Esophagus muscularis mucosa (tissue), 4 donors: ENCODE data around the gene MBOAT2. TPM values are rescaled to one million over a fixed set of nuclear protein-coding genes. Genes with fewer than 3 reads are reported as not detected.

Experiments
- DNase-seq: peaks from one replicate; pipeline ENCODE4 v3.0.0-alpha.2; 2017; ENCODE audit errors: extremely low spot score
- H3K27ac ChIP-seq, 4 donors: fragments of 200-600 bp; sonication (generic); replicated peaks in 1 of 4; 1 replicate in 3 of 4; 2 replicates in 1 of 4; pipeline ENCODE4 v1.5.1; 2016 to 2019; ENCODE audit warnings: mild to moderate bottlenecking in 1 of 4
- H3K27me3 ChIP-seq, 4 donors: fragments of 200-600 bp; sonication (generic); one replicate each; pipeline versions ENCODE4 v1.5.1 to v1.6.0; 2016 to 2019
- H3K36me3 ChIP-seq, 4 donors: fragments of 200-600 bp; sonication (generic); one replicate each; pipeline ENCODE4 v1.5.1; 2016 to 2019
- H3K4me1 ChIP-seq, 4 donors: fragments of 200-600 bp; sonication (generic); one replicate each; pipeline ENCODE4 v1.5.1; 2016 to 2019
- H3K4me3 ChIP-seq, 4 donors: fragments of 200-600 bp; sonication (generic); 1 replicate in 2 of 4; 2 replicates in 2 of 4; pipeline ENCODE4 v1.5.1; 2016 to 2019; ENCODE audit warnings: mild to moderate bottlenecking in 4 of 4, moderate library complexity in 1 of 4
- H3K9me3 ChIP-seq, 4 donors: fragments of 200-600 bp; sonication (generic); 1 replicate in 3 of 4; 2 replicates in 1 of 4; pipeline ENCODE4 v1.5.1; 2016 to 2019
- CTCF ChIP-seq, 3 experiments: fragments of 200-600 bp in 2 of 3; fragments of 450-650 bp in 1 of 3; sonication (generic) in 2 of 3; IDR thresholded peaks; one replicate each; pipeline ENCODE4 v1.5.1; 2017 to 2019; ENCODE audit warnings: antibody characterized with exemption in 3 of 3, mild to moderate bottlenecking in 2 of 3, moderate library complexity in 1 of 3
- EP300 ChIP-seq: sonication (generic); formaldehyde crosslinking; IDR thresholded peaks from one replicate; pipeline ENCODE4 v1.6.1; 2017; ENCODE audit warnings: antibody characterized with exemption
- POLR2A ChIP-seq: fragments of 450-650 bp; IDR thresholded peaks from one replicate; pipeline ENCODE4 v1.6.1; 2017; ENCODE audit warnings: antibody characterized with exemption, moderate library complexity, mild to moderate bottlenecking, low read depth
- POLR2AphosphoS5 ChIP-seq, 2 donors: sonication (generic); formaldehyde crosslinking; IDR thresholded peaks; one replicate each; pipeline ENCODE4 v1.6.1; 2017; ENCODE audit warnings: antibody characterized with exemption in 2 of 2
- WGBS: methylation state at CpG from one replicate; pipeline ENCODE4 v1.1.5; 2018; 5-methylcytosine and 5-hydroxymethylcytosine counted together
- intact Hi-C: fragments of 100-400 bp; cut with DNase I; formaldehyde crosslinking; loops from one replicate; pipeline ENCODE4 v1.15.1; 2023
- total RNA-seq, 4 donors: library from RNA; depleted of rRNA; stranded (reverse); fragments of >200 nt; gene quantifications; one replicate each; pipeline versions ENCODE4 v1.1.0 to v1.2.1, GENCODE V29; 2016

MBOAT2 gene
- total RNA-seq, 4 donors from 2014 or later = 14.1 to 19.9 (median 17.0) TPM

DNA sequence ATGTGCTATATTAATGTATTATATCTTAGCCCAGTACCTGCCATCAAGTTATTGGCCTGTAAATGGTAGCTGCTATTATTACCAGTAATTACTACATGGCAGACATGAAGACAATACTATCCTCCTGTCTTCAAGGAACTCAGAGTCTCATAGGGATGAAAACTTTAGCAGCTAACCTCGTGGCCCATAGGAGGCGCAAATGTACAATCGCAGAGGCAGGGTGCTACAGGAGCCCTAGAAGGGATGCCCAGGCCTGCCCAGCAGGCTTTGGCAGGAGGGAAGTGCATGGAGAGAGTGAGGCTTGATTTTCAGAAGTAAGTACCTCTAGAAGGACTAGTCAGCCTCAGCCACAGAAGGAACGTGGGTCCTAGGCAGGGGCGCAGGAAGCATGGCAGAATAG is 121.4 kb downstream of the MBOAT2 start:
- WGBS = 76% methylated on average over 5 of the region's 5 CpGs
- H3K27ac ChIP-seq = no peak overlapping the region
- TF ChIP-seq CTCF (IDR thresholded peaks at IDR 0.05) (no peak), POLR2A (no peak), POLR2AphosphoS5 (IDR thresholded peaks at IDR 0.05) (no peak), EP300 (no peak)
- intact Hi-C loops = no loop called here
- no peaks in the 10 kb centered on the region for H3K27me3 ChIP-seq
- H3K36me3 ChIP-seq = peaks cover 0 to 29% (median 10%) of the 10 kb centered on the region in 4 donors
- no peak overlapping the region for H3K4me3 ChIP-seq
- no peaks in the 10 kb centered on the region for H3K9me3 ChIP-seq
- H3K4me1 ChIP-seq = no peaks in the 10 kb centered on the region
- DNase-seq = no peak

DNA sequence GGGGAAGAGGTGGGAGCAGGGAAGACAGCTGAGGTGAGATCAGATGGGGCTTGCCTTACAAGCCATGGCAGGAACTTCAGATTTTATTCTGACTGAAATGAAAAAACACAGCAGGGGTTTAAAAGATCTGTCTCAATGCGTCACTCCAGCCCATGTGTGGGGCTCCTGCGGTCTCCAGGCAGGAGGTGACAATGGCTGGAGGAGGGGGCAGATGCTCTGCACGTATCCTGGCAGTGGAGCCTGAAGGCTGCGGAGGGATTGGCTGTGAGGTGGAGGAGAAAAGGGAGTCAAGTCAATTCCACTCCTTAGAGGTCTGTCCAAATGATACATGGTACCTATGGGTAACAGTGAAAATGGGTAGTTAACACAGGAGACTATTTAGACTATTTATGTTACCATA is 125.6 kb downstream of the MBOAT2 start:
- TF ChIP-seq POLR2AphosphoS5 (IDR thresholded peaks at IDR 0.05) (no peak), EP300 (no peak), POLR2A (no peak), CTCF (IDR thresholded peaks at IDR 0.05) (no peak)
- peaks cover 0 to 3% (median 0%) of the 10 kb centered on the region in 4 donors for H3K4me1 ChIP-seq
- intact Hi-C loops = no loop called here
- no peak for DNase-seq
- H3K27ac ChIP-seq = no peak overlapping the region
- H3K4me3 ChIP-seq = no peak overlapping the region
- no peaks in the 10 kb centered on the region for H3K9me3 ChIP-seq
- peaks cover 0 to 37% (median 17%) of the 10 kb centered on the region in 4 donors for H3K36me3 ChIP-seq
- no peaks in the 10 kb centered on the region for H3K27me3 ChIP-seq
- WGBS = 93% methylated on average over 4 of the region's 4 CpGs

DNA sequence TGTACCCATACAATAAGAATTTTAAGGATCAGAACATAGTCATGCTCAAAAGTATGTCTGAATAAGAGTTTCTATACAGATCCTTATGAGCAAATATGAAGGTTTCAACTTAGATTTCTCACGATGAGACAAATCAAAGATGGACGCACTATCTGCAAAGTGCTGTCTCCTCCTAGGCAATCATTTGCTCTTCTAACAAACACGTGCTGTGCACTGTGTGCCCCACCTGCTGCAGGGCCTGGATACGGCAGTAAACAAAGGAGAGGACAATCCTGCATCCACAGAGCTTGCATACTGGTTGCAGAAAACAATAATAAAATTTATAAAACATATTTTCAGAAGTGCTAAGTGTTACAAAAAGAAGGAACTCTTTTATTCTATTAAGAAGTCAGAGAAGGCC is 126.2 kb downstream of the MBOAT2 start:
- peaks cover 0 to 37% (median 17%) of the 10 kb centered on the region in 4 donors for H3K36me3 ChIP-seq
- TF ChIP-seq EP300 (no peak), CTCF (IDR thresholded peaks at IDR 0.05) (no peak), POLR2AphosphoS5 (IDR thresholded peaks at IDR 0.05) (no peak), POLR2A (no peak)
- H3K27ac ChIP-seq = no peak overlapping the region
- 91% methylated on average over 4 of the region's 4 CpGs for WGBS
- no peaks in the 10 kb centered on the region for H3K9me3 ChIP-seq
- H3K27me3 ChIP-seq = no peaks in the 10 kb centered on the region
- no peak overlapping the region for H3K4me3 ChIP-seq
- intact Hi-C loops = no loop called here
- no peak for DNase-seq
- peaks cover 0 to 4% (median 0%) of the 10 kb centered on the region in 4 donors for H3K4me1 ChIP-seq

GRCh38 chr2:8876628-8877027 is 126.9 kb downstream of the MBOAT2 start:
- Histone ChIP-seq H3K9me3 (no peaks in the 10 kb centered on the region), H3K36me3 (peaks cover 0 to 37% (median 17%) of the 10 kb centered on the region in 4 donors), H3K27ac (no peak overlapping the region), H3K27me3 (no peaks in the 10 kb centered on the region), H3K4me3 (no peak overlapping the region), H3K4me1 (peaks cover 0 to 4% (median 0%) of the 10 kb centered on the region in 4 donors)
- DNase-seq = no peak
- no peak for TF ChIP-seq CTCF (IDR thresholded peaks at IDR 0.05)
- no peak for TF ChIP-seq POLR2A
- TF ChIP-seq EP300 = no peak
- no peak for TF ChIP-seq POLR2AphosphoS5 (IDR thresholded peaks at IDR 0.05)
- intact Hi-C loops = no loop called here

GRCh38 chr2:8872821-8873432 is 130.6 kb downstream of the MBOAT2 start:
- Histone ChIP-seq H3K27me3 (no peaks in the 10 kb centered on the region), H3K4me3 (no peak overlapping the region), H3K36me3 (peaks cover 0 to 27% (median 16%) of the 10 kb centered on the region in 4 donors), H3K27ac (no peak overlapping the region), H3K4me1 (peaks cover 0 to 4% (median 0%) of the 10 kb centered on the region in 4 donors), H3K9me3 (no peaks in the 10 kb centered on the region)
- DNase-seq = no peak
- TF ChIP-seq CTCF (IDR thresholded peaks at IDR 0.05) = peak; percentile 40 to 60 (median 50)
- TF ChIP-seq POLR2A = no peak
- no peak for TF ChIP-seq POLR2AphosphoS5 (IDR thresholded peaks at IDR 0.05)
- intact Hi-C loops = loop anchor here (2.0 kb wide), 1 partner anchor 266 kb away; no protein-coding TSS in a partner anchor
- 52% methylated on average over 11 of the region's 11 CpGs for WGBS
